ENCODE data around the gene CDIP1. TPM values are rescaled to one million over a fixed set of nuclear protein-coding genes. Genes with fewer than 3 reads are reported as not detected.

Gene CDIP1
- total and polyA plus RNA-seq, 2 of the 8 experiments (the other 6 are each of a cell fraction or from before 2014, with no cell fraction given), result 56.6 to 76.3 TPM

- FAIRE-seq (no peak), DNase-seq (ENCODE audit: low read depth in 1 of 2, low spot score in 2 of 2) (no peak)
- Histone ChIP-seq H3K27ac (ENCODE audit: low read depth, low read length) (no peak overlapping the region), H2BK20ac (ENCODE audit: low read length) (no peak overlapping the region), H3K4me1 (replicated peaks in 1 of 4; ENCODE audit: control insufficient read depth in 3 of 4, insufficient read depth in 4 of 4, low read length in 3 of 4) (no peaks in the 10 kb centered on the region), H3K56ac (replicated peaks; ENCODE audit: insufficient read length, low read depth, low read length) (no peak overlapping the region), H3K23me2 (ENCODE audit: low read depth, low read length) (no peaks in the 10 kb centered on the region), H2AFZ (ENCODE audit: low read length) (no peak overlapping the region), H3K9ac (replicated peaks in 1 of 4; ENCODE audit: extremely low read depth in 1 of 4, low read depth in 3 of 4, low read length in 3 of 4) (no peak overlapping the region), H3K14ac (ENCODE audit: insufficient read length) (no peak overlapping the region), H4K8ac (ENCODE audit: extremely low read depth, insufficient read depth, low read length) (no peak overlapping the region), H2BK5ac (ENCODE audit: low read depth, low read length) (no peak overlapping the region), H3K79me2 (ENCODE audit: control insufficient read depth in 1 of 2, insufficient read depth in 2 of 2, low read length in 2 of 2) (peaks cover 0 to 3% of the 10 kb centered on the region in 2 experiments; a peak in 1 of 4 replicates), H3K23ac (ENCODE audit: insufficient read length) (no peak overlapping the region), H3K27me3 (replicated peaks in 1 of 4; ENCODE audit: control insufficient read depth in 3 of 4, extremely low read depth in 1 of 4, insufficient read depth in 3 of 4, low read length in 3 of 4) (no peaks in the 10 kb centered on the region), H4K5ac (ENCODE audit: insufficient read length, low read depth, low read length) (no peak overlapping the region), H4K20me1 (replicated peaks in 1 of 2; ENCODE audit: control insufficient read depth in 1 of 2, insufficient read depth in 2 of 2, low read length in 2 of 2) (no peaks in the 10 kb centered on the region), H3K4me2 (ENCODE audit: insufficient read depth in 1 of 2, low read depth in 2 of 2, low read length in 2 of 2) (no peak overlapping the region), H3K9me3 (ENCODE audit: insufficient read depth in 2 of 2, low read depth in 1 of 2, low read length in 1 of 2) (no peaks in the 10 kb centered on the region), H2BK12ac (ENCODE audit: low read depth, low read length) (no peak overlapping the region), H3K18ac (ENCODE audit: extremely low read depth, low read length) (no peak overlapping the region), H3K36me3 (ENCODE audit: control insufficient read depth in 2 of 4, insufficient read depth in 4 of 4, low read length in 3 of 4) (peaks cover 0 to 3% (median 0%) of the 10 kb centered on the region in 4 experiments; a peak in 1 of 8 replicates), H2AK5ac (ENCODE audit: low read depth, low read length) (no peak overlapping the region), H3K4me3 (ENCODE audit: extremely low read depth in 1 of 4, insufficient read depth in 2 of 4, low read depth in 3 of 4, low read length in 4 of 4) (no peak overlapping the region), H4K91ac (replicated peaks; ENCODE audit: insufficient read length, low read length) (no peak overlapping the region), H3K4ac (replicated peaks; ENCODE audit: insufficient read length, low read depth, low read length) (no peak overlapping the region), H2BK120ac (replicated peaks; ENCODE audit: low read depth, low read length) (no peak overlapping the region), H2BK15ac (ENCODE audit: low read length) (no peak overlapping the region), H3K79me1 (ENCODE audit: low read depth, low read length) (peaks cover 7% of the 10 kb centered on the region)
- WGBS, 2 experiments (ENCODE audit: extremely low coverage in 1 of 2, insufficient coverage in 1 of 2, insufficient read length in 1 of 2, insufficient replicate concordance in 2 of 2, low coverage in 1 of 2, low lambda C conversion rate in 2 of 2, missing lambda C conversion rate in 1 of 2), result 94% methylated on average over 1 of the region's 1 CpG; no CpG with 5 or more reads in 1 of the 2 experiments
- POLR2A ChIA-PET (ENCODE audit: partially characterized antibody), result interaction anchor here (1.0 to 2.4 kb wide), 2 partner anchors 10 to 106 kb away, joined by 3 to 6 read pairs; no protein-coding TSS in a partner anchor
- CTCF ChIA-PET (ENCODE audit: partially characterized antibody), result interaction anchor here (0.6 to 2.4 kb wide), 6 partner anchors 10 to 170 kb away, joined by 3 to 9 read pairs (median 4); no protein-coding TSS in a partner anchor
- no peak for TF ChIP-seq SAP30 (IDR thresholded peaks at IDR 0.05; ENCODE audit: insufficient read depth, insufficient replicate concordance, low read length)
- no peak for TF ChIP-seq E2F6 (IDR thresholded peaks at IDR 0.05)
- no peak for TF ChIP-seq CHD2 (IDR thresholded peaks at IDR 0.05; ENCODE audit: low read length)
- no peak for TF ChIP-seq BRCA1 (IDR thresholded peaks at IDR 0.05; ENCODE audit: low read depth, low read length)
- TF ChIP-seq RBBP5 (IDR thresholded peaks at IDR 0.05; ENCODE audit: borderline replicate concordance, low read depth, low read length), result no peak
- TF ChIP-seq POLR2AphosphoS5 (IDR thresholded peaks at IDR 0.05; ENCODE audit: low read depth, low read length), result no peak
- TF ChIP-seq POLR2A (IDR thresholded peaks at IDR 0.05; ENCODE audit: control extremely low read depth in 1 of 2, low read depth in 2 of 2, low read length in 2 of 2), result no peak
- TF ChIP-seq SP4 (IDR thresholded peaks at IDR 0.05; ENCODE audit: low read length), result no peak
- no peak for TF ChIP-seq ZNF274 (IDR thresholded peaks at IDR 0.05; ENCODE audit: borderline replicate concordance, extremely low read depth, low read length)
- no peak for TF ChIP-seq GABPA (IDR thresholded peaks at IDR 0.05; ENCODE audit: borderline replicate concordance, insufficient read depth, low read length)
- no peak for TF ChIP-seq ATF3 (IDR thresholded peaks at IDR 0.05; ENCODE audit: insufficient read depth, low read depth, low read length)
These were observed 50.0 kb downstream of the CDIP1 start for GRCh38 chr16:4488499-4488967.

Measured in H1 (cell line).